ENCODE measurements around the gene SRSF9. TPM values are rescaled to one million over a fixed set of nuclear protein-coding genes. Genes with fewer than 3 reads are reported as not detected.

Gene SRSF9
- total and polyA plus RNA-seq, 2 of the 13 experiments (the other 11 are each of a cell fraction or from before 2014, with no cell fraction given): 125 to 144 TPM

GRCh38 chr12:120470150-120470784, 719 bp upstream of the SRSF9 start:
- Histone ChIP-seq H3K9ac (ENCODE audit: insufficient read depth, low read depth, low read length) (peak overlapping the region; percentile 90), H3K9me3 (ENCODE audit: low read length) (no peaks in the 10 kb centered on the region), H3K4me1 (ENCODE audit: insufficient read depth, low read length) (peaks cover 64% of the 10 kb centered on the region), H2AFZ (ENCODE audit: low read length) (peak overlapping the region; percentile 86), H3K27ac (ENCODE audit: extremely low read length, insufficient read depth, low read length) (peak overlapping the region; percentile 78), H4K20me1 (ENCODE audit: insufficient read depth, low read length) (peaks cover 26% of the 10 kb centered on the region), H3K79me2 (ENCODE audit: insufficient read depth, low read length) (peaks cover 44% of the 10 kb centered on the region), H3K27me3 (ENCODE audit: control insufficient read depth in 1 of 2, insufficient read depth in 2 of 2, low read length in 2 of 2) (no peaks in the 10 kb centered on the region; a peak in 1 of 5 replicates), H3K4me3 (replicated peaks in 1 of 3; ENCODE audit: insufficient read depth in 1 of 3, low read depth in 2 of 3, low read length in 3 of 3) (peak overlapping the region; percentile 70 to 81 (median 74)), H3K4me2 (ENCODE audit: low read depth, low read length) (peak overlapping the region; percentile 76), H3K36me3 (replicated peaks in 1 of 2; ENCODE audit: control insufficient read depth in 1 of 2, insufficient read depth in 2 of 2, low read length in 2 of 2) (peaks cover 1 to 16% of the 10 kb centered on the region in 2 experiments; a peak in 4 of 5 replicates)
- ChIA-PET CTCF (ENCODE audit: low intra/inter-chr PET ratio, low total read pairs) (interaction anchor here (1.2 kb wide), 1 partner anchor 31 kb away, joined by 3 read pairs; no protein-coding TSS in a partner anchor), POLR2A (interaction anchor here (1.3 to 3.2 kb wide), 3 partner anchors 26 to 153 kb away, joined by 3 to 16 read pairs (median 6); partner anchors contain the start of genes COQ5 and DYNLL1)
- TSS peak; percentile 49 for BruUV-seq (replicated peaks)
- ATAC-seq: peak; percentile 67
- peak; percentile 15 for DNase-seq (ENCODE audit: low spot score)
- intact Hi-C loops (cut with micrococcal nuclease; ENCODE audit: unreplicated experiment) (no loop called here), in situ Hi-C loops (cut with HindIII; ENCODE audit: extremely low pct_ligation_motif_present, low pct_unique_long_range_greater_than_20kb) (no loop called here)
- FAIRE-seq: peak; percentile 49
- 31% methylated on average over 21 of the region's 26 CpGs for WGBS (ENCODE audit: low lambda C conversion rate)
- TF ChIP-seq ZBTB20 (CRISPR knock-in tag; IDR thresholded peaks at IDR 0.05; ENCODE audit: borderline replicate concordance, low read depth) (peak; percentile 46; the same call in 1 of the 2 replicates), ZNF691 (CRISPR knock-in tag; IDR thresholded peaks at IDR 0.05; ENCODE audit: borderline replicate concordance, low read depth) (no peak), ZNF34 (CRISPR knock-in tag; IDR thresholded peaks at IDR 0.05; ENCODE audit: borderline replicate concordance) (no peak), THAP9 (CRISPR knock-in tag; IDR thresholded peaks at IDR 0.05; ENCODE audit: borderline replicate concordance) (0 out of 2 replicates have a peak, but pooled peaks have one; percentile 22), TP53 (CRISPR knock-in tag; conservative IDR thresholded peaks at IDR 0.05) (0 out of 2 replicates have a peak, but pooled peaks have one; percentile 31), ZBTB34 (CRISPR knock-in tag; IDR thresholded peaks at IDR 0.05) (no peak), SMARCC2 (IDR thresholded peaks at IDR 0.05) (no peak), RBM22 (optimal IDR thresholded peaks at IDR 0.05; ENCODE audit: low read length) (no peak), HDAC2 (CRISPR knock-in tag; IDR thresholded peaks at IDR 0.05) (no peak), ZNF512B (CRISPR knock-in tag; IDR thresholded peaks at IDR 0.05; ENCODE audit: borderline replicate concordance) (peak; percentile 82; the same call in 1 of the 2 replicates), GZF1 (CRISPR knock-in tag; IDR thresholded peaks at IDR 0.05) (peak; percentile 56; the same call in 1 of the 2 replicates), NR2F6 (IDR thresholded peaks at IDR 0.05) (no peak), NR2F6 (CRISPR knock-in tag; IDR thresholded peaks at IDR 0.05) (no peak), ZNF441 (CRISPR knock-in tag; IDR thresholded peaks at IDR 0.05; ENCODE audit: borderline replicate concordance) (0 out of 2 replicates have a peak, but pooled peaks have one; percentile 10), ZMAT5 (CRISPR knock-in tag; IDR thresholded peaks at IDR 0.05; ENCODE audit: borderline replicate concordance, low read depth) (no peak)

Measured in HepG2 (cell line).